K562 (cell line): ENCODE data around the gene OR6S1. TPM values are rescaled to one million over a fixed set of nuclear protein-coding genes. Genes with fewer than 3 reads are reported as not detected.

ENCODE experiments used
- ARID2 ChIP-seq: fragments of 450-650 bp; IDR thresholded peaks from 2 replicates; pipeline ENCODE4 v1.6.1; 2017; ENCODE audit warnings: antibody characterized with exemption, mild to moderate bottlenecking
- CREB3L1 ChIP-seq: fragments of 450-650 bp; IDR thresholded peaks from 2 replicates; pipeline ENCODE4 v1.6.1; 2014; ENCODE audit warnings: low read depth, mild to moderate bottlenecking, moderate library complexity, borderline replicate concordance
- E2F8 ChIP-seq: fragments of 450-650 bp; IDR thresholded peaks from 2 replicates; pipeline ENCODE4 v1.7.1; 2018; ENCODE audit warnings: mild to moderate bottlenecking, low read depth; ENCODE audit not compliant: partially characterized antibody
- NCOA2 ChIP-seq, 2 experiments: fragments of 450-650 bp; IDR thresholded peaks; 2 replicates each; pipeline ENCODE4 v1.6.1; 2018; ENCODE audit warnings: mild to moderate bottlenecking in 2 of 2, moderate library complexity in 1 of 2; ENCODE audit not compliant: partially characterized antibody in 2 of 2
- polyA plus RNA-seq, 8 experiments: library from polyadenylated mRNA; depleted of rRNA in 4 of 8; stranded (reverse) in 5 of 8; unstranded in 3 of 8; fragments of >200 nt; fragmentation: Nextera tagmentation in 2 of 8; fragmentation: Illumina TruSeq in 1 of 8; extraction: Ambion mirVana in 2 of 8; extraction: Trizol in 1 of 8; gene quantifications; 2 replicates each; pipeline versions ENCODE4 v1.2.1 to v1.2.3, GENCODE V29; 2011 to 2014; ENCODE audit warnings: inconsistent platforms in 1 of 8, missing spikeins in 1 of 8
- small RNA-seq: library from RNA; depleted of rRNA; stranded (forward); fragments of <200 nt; gene quantifications from one replicate; pipeline ENCODE3, GENCODE V24; 2014
- total RNA-seq, 7 experiments: library from RNA; depleted of rRNA in 6 of 7; stranded (reverse); fragments of >200 nt in 6 of 7; fragmentation: Illumina TruSeq in 2 of 7; extraction: Trizol in 2 of 7; gene quantifications; 2 replicates each; pipeline versions ENCODE4 v1.2.1 to v1.2.3, GENCODE V29; 2011 to 2021; ENCODE audit warnings: low replicate concordance in 1 of 7

The OR6S1 gene
- total and polyA plus RNA-seq, 9 of the 15 experiments (the other 6 are each of a cell fraction or from before 2014, with no cell fraction given): not detected

GRCh38 chr14:20591235-20591634 lies 50.3 kb downstream of the OR6S1 start, which contains the start of gene RNASE12 (continued):
- no peak for TF ChIP-seq E2F8
- TF ChIP-seq ARID2: no peak
- TF ChIP-seq NCOA2 (IDR thresholded peaks at IDR 0.05; ENCODE audit: partially characterized antibody in 2 of 2): no peak
- no peak for TF ChIP-seq CREB3L1

Small RNA genes lying within 50 kb of the gene (small RNA-seq; reads per million reads assigned to genes)
- not detected for gene RF00019

Other genes with a start within 250 kb of the OR6S1 start
Only the 7 nearest of the 17 such genes appear.
- gene RNASE9, start 80.6 kb downstream of the OR6S1 start, total RNA-seq (2014; rRNA removed): not detected in 2 replicates
- not detected in 2 replicates for gene RNASE9, start 80.6 kb downstream of the OR6S1 start, total RNA-seq (2014; rRNA removed; fragmentation: Illumina TruSeq; extraction: Trizol)
- not detected in 2 replicates for gene RNASE9, start 80.6 kb downstream of the OR6S1 start, total RNA-seq (2015; rRNA removed; fragmentation: Illumina TruSeq; extraction: Trizol)
- not detected in 2 replicates for gene RNASE9, start 80.6 kb downstream of the OR6S1 start, total RNA-seq (2021)
- gene RNASE9, start 80.6 kb downstream of the OR6S1 start, polyA plus RNA-seq (2011; rRNA removed): not detected in 2 replicates
- gene RNASE9, start 80.6 kb downstream of the OR6S1 start, polyA plus RNA-seq (2014; fragmentation: Illumina TruSeq; extraction: Trizol): not detected in 2 replicates
- gene RNASE9, start 80.6 kb downstream of the OR6S1 start, polyA plus RNA-seq (2014; fragmentation: Nextera tagmentation; extraction: Ambion mirVana): not detected
- not detected in 2 replicates for gene RNASE9, start 80.6 kb downstream of the OR6S1 start, polyA plus RNA-seq (2014; rRNA removed)
- not detected in 2 replicates for gene RNASE11, start 53.7 kb downstream of the OR6S1 start, total RNA-seq (2014; rRNA removed)
- gene RNASE11, start 53.7 kb downstream of the OR6S1 start, total RNA-seq (2014; rRNA removed; fragmentation: Illumina TruSeq; extraction: Trizol): 0.22 TPM in 1 of 2 replicates, not detected in the other
- gene RNASE11, start 53.7 kb downstream of the OR6S1 start, total RNA-seq (2015; rRNA removed; fragmentation: Illumina TruSeq; extraction: Trizol): not detected in 2 replicates
- gene RNASE11, start 53.7 kb downstream of the OR6S1 start, total RNA-seq (2021): not detected in 2 replicates
- gene RNASE11, start 53.7 kb downstream of the OR6S1 start, polyA plus RNA-seq (2011; rRNA removed): not detected in 2 replicates
- gene RNASE11, start 53.7 kb downstream of the OR6S1 start, polyA plus RNA-seq (2014; fragmentation: Illumina TruSeq; extraction: Trizol): 0.16 TPM in 1 of 2 replicates, not detected in the other
- gene RNASE11, start 53.7 kb downstream of the OR6S1 start, polyA plus RNA-seq (2014; fragmentation: Nextera tagmentation; extraction: Ambion mirVana): under 1 TPM in 1 of 2 experiments, not detected in 1; 0.29 TPM
- gene RNASE11, start 53.7 kb downstream of the OR6S1 start, polyA plus RNA-seq (2014; rRNA removed): not detected in 2 replicates
- gene RNASE12, start 50.3 kb downstream of the OR6S1 start, total RNA-seq (2014; rRNA removed): not detected in 2 replicates
- gene RNASE12, start 50.3 kb downstream of the OR6S1 start, total RNA-seq (2014; rRNA removed; fragmentation: Illumina TruSeq; extraction: Trizol): not detected in 2 replicates
- not detected in 2 replicates for gene RNASE12, start 50.3 kb downstream of the OR6S1 start, total RNA-seq (2015; rRNA removed; fragmentation: Illumina TruSeq; extraction: Trizol)
- not detected in 2 replicates for gene RNASE12, start 50.3 kb downstream of the OR6S1 start, total RNA-seq (2021)
- gene RNASE12, start 50.3 kb downstream of the OR6S1 start, polyA plus RNA-seq (2011; rRNA removed): not detected in 2 replicates
- not detected in 2 replicates for gene RNASE12, start 50.3 kb downstream of the OR6S1 start, polyA plus RNA-seq (2014; fragmentation: Illumina TruSeq; extraction: Trizol)
- under 1 TPM in 1 of 2 experiments, not detected in 1; 0.24 TPM for gene RNASE12, start 50.3 kb downstream of the OR6S1 start, polyA plus RNA-seq (2014; fragmentation: Nextera tagmentation; extraction: Ambion mirVana)
- not detected in 2 replicates for gene RNASE12, start 50.3 kb downstream of the OR6S1 start, polyA plus RNA-seq (2014; rRNA removed)
- 0.09 and 0.12 TPM in 2 replicates for gene RNASE4, start 42.9 kb upstream of the OR6S1 start, total RNA-seq (2014; rRNA removed)
- gene RNASE4, start 42.9 kb upstream of the OR6S1 start, total RNA-seq (2014; rRNA removed; fragmentation: Illumina TruSeq; extraction: Trizol): 0.22 TPM in 1 of 2 replicates, not detected in the other
- not detected in 2 replicates for gene RNASE4, start 42.9 kb upstream of the OR6S1 start, total RNA-seq (2015; rRNA removed; fragmentation: Illumina TruSeq; extraction: Trizol)
- gene RNASE4, start 42.9 kb upstream of the OR6S1 start, total RNA-seq (2021): 0.22 and 0.29 TPM in 2 replicates
- gene RNASE4, start 42.9 kb upstream of the OR6S1 start, polyA plus RNA-seq (2011; rRNA removed): 0.10 and 0.53 TPM in 2 replicates
- gene RNASE4, start 42.9 kb upstream of the OR6S1 start, polyA plus RNA-seq (2014; fragmentation: Illumina TruSeq; extraction: Trizol): 0.09 TPM in 1 of 2 replicates, not detected in the other
- gene RNASE4, start 42.9 kb upstream of the OR6S1 start, polyA plus RNA-seq (2014; fragmentation: Nextera tagmentation; extraction: Ambion mirVana): under 1 TPM; 0.13 to 0.14 TPM
- gene RNASE4, start 42.9 kb upstream of the OR6S1 start, polyA plus RNA-seq (2014; rRNA removed): not detected in 2 replicates
- gene ANG, start 47.1 kb upstream of the OR6S1 start, total RNA-seq (2014; rRNA removed): 0.73 TPM in 1 of 2 replicates, not detected in the other
- gene ANG, start 47.1 kb upstream of the OR6S1 start, total RNA-seq (2014; rRNA removed; fragmentation: Illumina TruSeq; extraction: Trizol): not detected in 2 replicates
- gene ANG, start 47.1 kb upstream of the OR6S1 start, total RNA-seq (2015; rRNA removed; fragmentation: Illumina TruSeq; extraction: Trizol): not detected in 2 replicates
- gene ANG, start 47.1 kb upstream of the OR6S1 start, total RNA-seq (2021): 0.42 and 0.44 TPM in 2 replicates
- 0.12 and 0.22 TPM in 2 replicates for gene ANG, start 47.1 kb upstream of the OR6S1 start, polyA plus RNA-seq (2011; rRNA removed)
- gene ANG, start 47.1 kb upstream of the OR6S1 start, polyA plus RNA-seq (2014; fragmentation: Illumina TruSeq; extraction: Trizol): 0.26 TPM in 1 of 2 replicates, not detected in the other
- gene ANG, start 47.1 kb upstream of the OR6S1 start, polyA plus RNA-seq (2014; fragmentation: Nextera tagmentation; extraction: Ambion mirVana): under 1 TPM; 0.21 to 0.34 TPM
- 0.96 TPM in 1 of 2 replicates, not detected in the other for gene ANG, start 47.1 kb upstream of the OR6S1 start, polyA plus RNA-seq (2014; rRNA removed)
- not detected in 2 replicates for gene EDDM3A, start 104.2 kb upstream of the OR6S1 start, total RNA-seq (2014; rRNA removed)
- not detected in 2 replicates for gene EDDM3A, start 104.2 kb upstream of the OR6S1 start, total RNA-seq (2014; rRNA removed; fragmentation: Illumina TruSeq; extraction: Trizol)
- not detected in 2 replicates for gene EDDM3A, start 104.2 kb upstream of the OR6S1 start, total RNA-seq (2015; rRNA removed; fragmentation: Illumina TruSeq; extraction: Trizol)
- not detected in 2 replicates for gene EDDM3A, start 104.2 kb upstream of the OR6S1 start, total RNA-seq (2021)
- gene EDDM3A, start 104.2 kb upstream of the OR6S1 start, polyA plus RNA-seq (2011; rRNA removed): not detected in 2 replicates
- not detected in 2 replicates for gene EDDM3A, start 104.2 kb upstream of the OR6S1 start, polyA plus RNA-seq (2014; fragmentation: Illumina TruSeq; extraction: Trizol)
- gene EDDM3A, start 104.2 kb upstream of the OR6S1 start, polyA plus RNA-seq (2014; fragmentation: Nextera tagmentation; extraction: Ambion mirVana): not detected
- not detected in 2 replicates for gene EDDM3A, start 104.2 kb upstream of the OR6S1 start, polyA plus RNA-seq (2014; rRNA removed)
- gene EDDM3B, start 126.7 kb upstream of the OR6S1 start, total RNA-seq (2014; rRNA removed): not detected in 2 replicates
- gene EDDM3B, start 126.7 kb upstream of the OR6S1 start, total RNA-seq (2014; rRNA removed; fragmentation: Illumina TruSeq; extraction: Trizol): not detected in 2 replicates
- not detected in 2 replicates for gene EDDM3B, start 126.7 kb upstream of the OR6S1 start, total RNA-seq (2015; rRNA removed; fragmentation: Illumina TruSeq; extraction: Trizol)
- not detected in 2 replicates for gene EDDM3B, start 126.7 kb upstream of the OR6S1 start, total RNA-seq (2021)
- not detected in 2 replicates for gene EDDM3B, start 126.7 kb upstream of the OR6S1 start, polyA plus RNA-seq (2011; rRNA removed)
- gene EDDM3B, start 126.7 kb upstream of the OR6S1 start, polyA plus RNA-seq (2014; fragmentation: Illumina TruSeq; extraction: Trizol): not detected in 2 replicates
- not detected for gene EDDM3B, start 126.7 kb upstream of the OR6S1 start, polyA plus RNA-seq (2014; fragmentation: Nextera tagmentation; extraction: Ambion mirVana)
- gene EDDM3B, start 126.7 kb upstream of the OR6S1 start, polyA plus RNA-seq (2014; rRNA removed): not detected in 2 replicates